Peyer's patch (tissue), 4 donors: ENCODE data around the gene LYZL1. TPM values are rescaled to one million over a fixed set of nuclear protein-coding genes. Genes with fewer than 3 reads are reported as not detected.
"Not testable (repeated sequence)": the region's sequence is repeated elsewhere in the genome, so short reads cannot be mapped to it uniquely, and the experiment has no call there.

Source experiments
- DNase-seq, 3 donors: peaks; one replicate each; pipeline ENCODE4 v3.0.0-alpha.2; 2017 to 2019
- H3K27ac ChIP-seq, 4 donors: fragments of 200-600 bp; sonication (generic); one replicate each; pipeline ENCODE4 v1.5.1; 2016 to 2019
- H3K27me3 ChIP-seq, 2 donors: fragments of 200-600 bp; sonication (generic); one replicate each; pipeline ENCODE4 v1.5.1; 2019
- H3K36me3 ChIP-seq, 3 donors: fragments of 200-600 bp; sonication (generic); one replicate each; pipeline ENCODE4 v1.5.1; 2016 to 2019
- H3K4me1 ChIP-seq, 4 donors: fragments of 200-600 bp; sonication (generic); one replicate each; pipeline ENCODE4 v1.5.1; 2016 to 2019
- H3K4me3 ChIP-seq, 4 donors: fragments of 200-600 bp; sonication (generic); 1 replicate in 3 of 4; 2 replicates in 1 of 4; pipeline ENCODE4 v1.5.1; 2016 to 2019; ENCODE audit warnings: mild to moderate bottlenecking in 1 of 4
- H3K9me3 ChIP-seq, 4 donors: fragments of 200-600 bp; sonication (generic); one replicate each; pipeline ENCODE4 v1.5.1; 2016 to 2019; ENCODE audit warnings: mild to moderate bottlenecking in 1 of 4
- CTCF ChIP-seq, 6 experiments: fragments of 450-650 bp in 4 of 6; fragments of 200-600 bp in 2 of 6; sonication (generic) in 1 of 6; IDR thresholded peaks; one replicate each; pipeline ENCODE4 v1.5.1; 2017 to 2019; ENCODE audit warnings: antibody characterized with exemption in 6 of 6, mild to moderate bottlenecking in 3 of 6, moderate library complexity in 1 of 6
- POLR2A ChIP-seq, 2 donors: fragments of 450-650 bp; IDR thresholded peaks; one replicate each; pipeline ENCODE4 v1.5.1; 2017; ENCODE audit warnings: antibody characterized with exemption in 2 of 2, mild to moderate bottlenecking in 2 of 2, moderate library complexity in 2 of 2
- total RNA-seq, 4 donors: library from RNA; depleted of rRNA; stranded (reverse); fragments of >200 nt; gene quantifications; one replicate each; pipeline ENCODE4 v1.1.0, GENCODE V29; 2016

LYZL1 gene
- total RNA-seq, 4 donors from 2014 or later, result not detected

DNA sequence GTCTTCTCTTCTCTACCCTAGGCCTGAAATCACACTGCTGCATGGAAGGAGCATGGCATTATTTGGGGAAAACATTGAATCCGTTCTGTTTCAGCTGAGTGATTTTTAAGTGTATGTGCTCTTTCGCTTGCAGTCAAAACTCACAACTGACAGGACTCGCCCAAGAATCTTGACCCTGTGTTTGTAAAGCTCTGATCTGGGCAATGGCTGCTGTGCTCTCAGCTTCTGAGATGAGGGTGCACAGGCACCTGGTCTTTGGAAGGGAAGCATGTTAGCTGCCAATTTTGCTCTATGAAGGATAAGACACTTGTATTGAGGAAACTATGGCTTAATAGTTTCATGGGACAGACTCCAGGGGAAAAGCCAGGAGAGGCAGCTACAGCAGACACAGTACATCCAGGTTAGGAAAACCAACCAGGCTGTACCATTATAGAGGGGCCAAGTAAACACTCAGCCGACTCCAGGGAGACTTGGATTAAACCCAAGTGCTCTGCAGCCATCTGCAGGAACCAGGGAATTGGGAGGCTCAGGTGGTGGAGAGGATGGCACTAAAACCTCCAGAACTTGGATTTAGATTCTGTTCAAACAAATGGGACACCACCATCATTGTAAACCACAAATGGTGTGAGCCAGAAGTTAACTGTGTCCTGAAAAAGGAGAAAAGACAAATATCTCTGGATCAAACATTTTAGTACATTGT lies 43.3 kb downstream of the LYZL1 start:
- DNase-seq, result no peak
- no peaks in the 10 kb centered on the region for H3K27me3 ChIP-seq
- no peaks in the 10 kb centered on the region for H3K36me3 ChIP-seq
- no peak for TF ChIP-seq CTCF (IDR thresholded peaks at IDR 0.05)
- no peak for TF ChIP-seq POLR2A (IDR thresholded peaks at IDR 0.05)
- no peaks in the 10 kb centered on the region for H3K4me1 ChIP-seq
- H3K4me3 ChIP-seq, result no peak overlapping the region
- H3K27ac ChIP-seq, result no peak overlapping the region
- H3K9me3 ChIP-seq, result no peaks in the 10 kb centered on the region

- no peaks in the 10 kb centered on the region for H3K9me3 ChIP-seq
- H3K4me1 ChIP-seq, result no peaks in the 10 kb centered on the region
- no peaks in the 10 kb centered on the region for H3K36me3 ChIP-seq
- TF ChIP-seq POLR2A (IDR thresholded peaks at IDR 0.05) (no peak), CTCF (IDR thresholded peaks at IDR 0.05) (no peak)
- H3K27ac ChIP-seq, result no peak overlapping the region
- no peaks in the 10 kb centered on the region for H3K27me3 ChIP-seq
- no peak overlapping the region for H3K4me3 ChIP-seq
- DNase-seq, result no peak
These were observed 43.9 kb downstream of the LYZL1 start for GRCh38 chr10:29332761-29333148.

DNA sequence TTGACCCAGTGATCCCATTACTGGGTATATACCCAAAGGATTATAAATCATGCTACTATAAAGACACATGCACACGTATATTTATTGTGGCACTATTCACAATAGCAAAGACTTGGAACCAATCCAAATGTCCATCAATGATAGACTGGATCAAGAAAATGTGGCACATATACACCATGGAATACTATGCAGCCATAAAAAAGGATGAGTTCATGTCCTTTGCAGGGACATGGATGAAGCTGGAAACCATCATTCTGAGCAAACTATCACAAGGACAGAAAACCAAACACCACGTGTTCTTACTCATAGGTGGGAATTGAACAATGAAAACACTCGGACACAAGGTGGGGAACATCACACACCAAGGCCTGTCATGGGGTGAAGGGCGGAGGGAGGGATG lies 48.7 kb downstream of the LYZL1 start:
- H3K4me3 ChIP-seq, H3K27me3 ChIP-seq, DNase-seq, H3K4me1 ChIP-seq, H3K9me3 ChIP-seq, H3K27ac ChIP-seq, H3K36me3 ChIP-seq: not testable (repeated sequence)

- TF ChIP-seq CTCF (IDR thresholded peaks at IDR 0.05) (no peak), POLR2A (IDR thresholded peaks at IDR 0.05) (no peak)
- no peaks in the 10 kb centered on the region for H3K9me3 ChIP-seq
- no peaks in the 10 kb centered on the region for H3K36me3 ChIP-seq
- H3K4me3 ChIP-seq, result no peak overlapping the region
- no peaks in the 10 kb centered on the region for H3K4me1 ChIP-seq
- DNase-seq, result no peak
- no peak overlapping the region for H3K27ac ChIP-seq
- no peaks in the 10 kb centered on the region for H3K27me3 ChIP-seq
These were observed 54.8 kb downstream of the LYZL1 start for GRCh38 chr10:29343607-29344038.

- no peak for DNase-seq
- no peak for TF ChIP-seq POLR2A (IDR thresholded peaks at IDR 0.05)
- no peak for TF ChIP-seq CTCF (IDR thresholded peaks at IDR 0.05)
- Histone ChIP-seq H3K4me3 (no peak overlapping the region), H3K27me3 (no peaks in the 10 kb centered on the region), H3K4me1 (no peaks in the 10 kb centered on the region), H3K36me3 (no peaks in the 10 kb centered on the region), H3K27ac (no peak overlapping the region), H3K9me3 (no peaks in the 10 kb centered on the region)
These were observed 55.4 kb downstream of the LYZL1 start for GRCh38 chr10:29344073-29344820.

DNA sequence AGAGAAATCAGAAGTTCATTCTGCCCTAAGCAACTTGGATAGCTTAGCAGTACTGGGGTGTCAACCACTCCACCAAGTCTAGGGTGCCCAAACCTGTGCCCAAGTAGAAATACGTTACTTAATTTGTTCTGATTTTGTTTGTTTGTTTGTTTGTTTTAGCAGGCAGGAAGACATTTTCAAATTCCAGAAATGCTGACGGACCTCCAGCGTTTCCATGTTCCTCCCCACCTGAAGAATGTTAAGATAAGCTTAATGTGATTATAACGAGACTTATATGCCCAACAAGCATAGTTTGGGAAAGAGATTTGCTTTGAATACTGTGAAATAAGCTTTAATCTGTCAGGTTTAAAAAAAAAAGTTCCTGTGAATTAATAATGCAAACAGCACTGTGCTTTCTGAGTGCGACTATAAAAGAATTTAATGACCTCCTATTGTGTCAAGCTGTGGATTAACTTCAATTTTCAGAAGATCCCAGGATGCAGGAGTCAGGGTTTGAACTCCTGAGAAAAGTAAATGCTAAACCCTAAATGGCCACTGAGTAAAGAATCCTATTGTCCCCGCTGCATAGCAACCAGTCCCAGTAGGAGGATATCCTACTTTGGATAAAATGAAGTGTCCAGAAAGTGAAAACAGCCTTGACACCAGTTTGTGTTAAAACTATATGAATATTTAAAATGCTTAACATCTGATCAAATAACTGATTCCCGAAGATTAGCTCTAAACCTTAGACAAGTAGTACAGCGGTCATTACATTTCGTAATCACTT lies 56.5 kb downstream of the LYZL1 start:
- TF ChIP-seq POLR2A (IDR thresholded peaks at IDR 0.05) (no peak), CTCF (IDR thresholded peaks at IDR 0.05) (no peak)

More for the DNA sequence above, 56.5 kb downstream of the LYZL1 start:
- Histone ChIP-seq H3K4me3 (no peak overlapping the region), H3K9me3 (no peaks in the 10 kb centered on the region), H3K4me1 (no peaks in the 10 kb centered on the region), H3K27ac (no peak overlapping the region), H3K27me3 (no peaks in the 10 kb centered on the region), H3K36me3 (no peaks in the 10 kb centered on the region)
- no peak for DNase-seq
